Esophagus mucosa (tissue), 1 donor: ENCODE results near the gene COL15A1. TPM values are rescaled to one million over a fixed set of nuclear protein-coding genes. Genes with fewer than 3 reads are reported as not detected.
"Not testable (repeated sequence)": the region's sequence is repeated elsewhere in the genome, so short reads cannot be mapped to it uniquely, and the experiment has no call there.

Experiments used
- ATAC-seq: fragments of 200-7000 bp; cut with Tn5 transposase; one replicate; pipeline ENCODE4 v1.9.1; 2020
- total RNA-seq: library from RNA; stranded (reverse); gene quantifications from one replicate; pipeline ENCODE4 v1.2.4, GENCODE V29; 2023
- donor health status: DM: yes; HTN: yes; CAD: no.

COL15A1 gene
- total RNA-seq, 1 donor from 2014 or later: 7.5 TPM

GRCh38 chr9:98995059-98995671, 51.5 kb downstream of the COL15A1 start:
- no peak for ATAC-seq

DNA sequence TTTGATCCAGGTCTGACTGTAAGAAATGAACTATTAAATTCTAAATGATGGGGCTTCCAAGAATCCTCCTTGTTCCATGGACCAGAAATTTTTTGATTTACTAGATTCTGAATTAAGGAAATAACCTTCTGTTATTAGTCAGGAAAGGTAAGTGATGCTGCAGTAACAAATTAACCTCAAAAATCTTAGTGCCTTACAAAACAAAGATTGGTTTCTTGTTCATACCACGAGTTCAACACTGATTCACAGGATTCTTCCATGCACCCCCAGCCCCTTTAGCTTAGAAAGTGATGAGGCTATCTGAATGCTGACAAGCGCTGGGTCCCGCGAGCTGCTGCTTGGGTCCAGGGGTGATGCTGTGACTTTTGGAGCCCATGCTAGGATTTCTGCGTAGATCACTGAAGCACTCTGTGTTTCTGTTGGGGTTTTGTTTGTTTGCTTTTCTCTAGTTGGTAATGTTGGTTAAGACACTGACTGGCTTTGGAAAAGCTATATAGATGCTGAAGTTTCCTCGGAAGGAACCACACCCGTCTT, 52.3 kb downstream of the COL15A1 start:
- no peak for ATAC-seq

DNA sequence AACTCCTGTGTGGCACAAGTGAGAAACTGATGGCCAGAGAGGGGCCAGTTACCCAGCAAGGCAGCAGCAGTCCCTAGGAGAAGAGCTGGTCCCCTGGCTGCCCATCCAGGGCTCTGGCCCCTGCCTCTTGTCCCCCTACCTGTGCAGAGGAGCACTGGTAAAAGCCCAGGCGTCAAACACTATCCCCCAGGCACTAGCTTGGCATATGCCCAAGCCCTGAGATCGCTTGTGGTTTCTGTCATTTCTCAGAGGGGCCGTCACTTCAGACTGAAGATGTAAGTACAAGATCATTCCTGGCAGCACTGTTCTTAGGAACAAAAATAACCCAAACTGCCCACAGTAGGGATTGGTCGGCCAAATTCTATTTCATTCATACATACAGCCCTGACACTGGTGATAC, 53.9 kb downstream of the COL15A1 start:
- no peak for ATAC-seq

GRCh38 chr9:98998441-98999151, 54.9 kb downstream of the COL15A1 start:
- ATAC-seq: peak; percentile 78

DNA sequence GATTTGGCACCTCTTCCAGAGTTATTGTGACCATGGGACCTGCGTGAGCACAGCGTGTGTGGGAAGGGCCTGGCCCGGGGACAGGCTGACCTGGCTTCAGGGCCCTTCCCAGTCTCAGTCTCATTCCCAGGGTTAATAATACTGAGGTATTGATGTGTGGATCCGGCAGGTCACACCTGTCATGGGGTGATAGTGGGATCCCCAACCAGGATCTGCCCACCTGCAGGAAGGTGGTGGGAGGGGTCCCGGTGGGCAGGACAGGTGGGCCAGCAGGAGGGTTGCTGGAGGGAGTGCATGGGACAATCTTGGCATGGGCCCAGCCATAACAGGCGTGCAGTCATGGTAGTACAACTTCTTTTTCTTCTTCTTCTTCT, 55.4 kb downstream of the COL15A1 start:
- no peak for ATAC-seq

DNA sequence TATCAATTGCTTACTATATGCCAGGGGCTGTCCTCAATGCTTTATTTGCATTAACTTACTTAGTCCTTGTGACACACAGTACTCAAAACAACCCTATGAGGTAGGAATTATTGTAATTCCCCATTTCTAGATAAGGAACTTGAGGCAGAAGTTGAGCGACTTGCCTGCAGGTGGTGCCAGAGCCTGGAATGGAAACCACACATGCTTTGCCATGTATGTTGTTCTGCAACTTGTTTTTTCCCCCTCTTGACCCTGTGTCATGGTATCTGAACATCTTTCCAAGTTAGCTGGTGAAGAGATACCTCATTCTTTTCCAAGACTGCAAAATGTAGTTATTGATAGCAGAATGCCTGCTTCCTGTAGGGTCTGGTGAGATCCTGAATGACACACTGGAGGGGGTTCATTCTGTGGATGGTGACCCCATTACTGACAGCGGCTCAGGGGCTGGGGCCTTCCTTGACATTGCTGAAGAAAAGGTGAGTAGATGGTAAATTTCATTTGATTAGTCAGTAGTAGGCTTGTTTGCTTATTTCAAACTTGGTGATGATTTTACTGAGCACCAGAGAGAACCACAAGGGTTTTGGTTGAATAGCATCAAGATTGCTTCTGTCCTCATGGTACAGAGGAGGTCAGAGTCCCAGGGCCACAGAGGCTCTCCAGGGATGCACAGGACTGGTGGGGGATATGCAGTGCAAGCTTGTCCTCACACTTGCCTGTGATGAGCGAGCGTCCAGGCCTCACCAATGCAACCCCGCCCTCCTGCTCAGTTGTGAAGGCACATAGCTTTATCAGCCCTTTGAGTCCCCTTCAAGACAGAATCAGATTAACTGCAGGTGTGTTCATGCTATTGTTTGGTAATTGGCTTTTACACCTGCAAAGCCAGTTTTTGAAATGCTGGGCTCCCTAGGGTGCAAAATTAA, 57.0 kb downstream of the COL15A1 start:
- ATAC-seq: peak; percentile 36

GRCh38 chr9:99001892-99002291, 58.2 kb downstream of the COL15A1 start:
- ATAC-seq: no peak

DNA sequence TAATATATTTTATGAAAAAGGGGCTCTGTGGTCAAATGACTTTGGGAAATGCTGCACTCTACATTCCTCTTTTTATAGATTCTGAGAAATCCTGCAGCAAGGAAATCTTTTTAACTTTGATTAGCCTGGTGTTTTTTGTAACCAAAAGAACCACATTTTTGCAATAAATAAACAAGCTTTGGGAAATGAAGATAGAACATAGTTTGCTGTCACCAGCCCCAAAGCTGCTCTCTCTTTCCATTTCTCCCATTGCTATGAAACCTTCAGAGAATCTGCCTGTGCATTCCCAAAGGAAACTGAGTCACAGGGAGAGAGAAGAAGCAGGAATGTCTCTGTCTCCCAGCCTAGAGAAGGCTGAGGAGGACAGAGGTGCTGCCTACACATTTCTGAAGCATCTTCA, 59.0 kb downstream of the COL15A1 start:
- ATAC-seq: no peak

DNA sequence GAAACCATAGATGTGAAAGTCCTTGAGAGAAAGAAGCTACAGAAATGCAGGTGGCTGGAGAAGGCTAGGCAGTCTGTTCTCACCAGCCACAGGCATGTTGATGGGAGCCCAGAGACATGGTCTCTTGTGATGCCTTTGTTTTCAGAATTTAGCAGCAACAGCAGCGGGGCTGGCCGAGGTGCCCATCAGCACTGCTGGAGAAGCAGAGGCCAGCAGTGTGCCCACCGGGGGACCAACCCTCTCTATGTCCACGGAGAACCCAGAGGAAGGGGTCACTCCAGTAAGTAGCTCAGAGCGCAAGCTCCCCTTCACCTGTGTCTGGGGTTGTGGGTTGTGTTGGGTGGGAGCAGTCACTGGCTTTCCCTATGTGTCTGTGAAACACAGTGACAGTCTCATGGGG, 59.6 kb downstream of the COL15A1 start:
- ATAC-seq: no peak

DNA sequence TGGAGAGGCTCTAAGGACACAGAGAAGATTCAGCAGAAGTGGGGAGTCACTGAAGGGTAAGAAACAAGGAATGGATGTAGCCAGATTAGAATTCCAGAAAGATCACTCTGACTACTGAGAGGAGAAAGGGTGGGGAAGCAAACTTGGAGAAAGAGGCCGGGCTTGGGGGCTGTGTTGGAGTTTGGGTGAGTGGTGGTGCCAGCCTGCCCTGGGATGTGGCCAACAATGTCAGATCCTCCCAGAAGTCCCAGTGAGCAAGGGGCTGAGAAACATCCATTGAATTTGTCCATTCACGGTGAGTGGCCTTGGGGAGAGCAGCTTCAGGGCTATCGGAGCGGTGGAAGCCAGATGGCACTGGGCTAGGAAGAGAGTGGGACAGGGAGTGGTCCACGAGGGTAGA, 60.4 kb downstream of the COL15A1 start:
- ATAC-seq: no peak

DNA sequence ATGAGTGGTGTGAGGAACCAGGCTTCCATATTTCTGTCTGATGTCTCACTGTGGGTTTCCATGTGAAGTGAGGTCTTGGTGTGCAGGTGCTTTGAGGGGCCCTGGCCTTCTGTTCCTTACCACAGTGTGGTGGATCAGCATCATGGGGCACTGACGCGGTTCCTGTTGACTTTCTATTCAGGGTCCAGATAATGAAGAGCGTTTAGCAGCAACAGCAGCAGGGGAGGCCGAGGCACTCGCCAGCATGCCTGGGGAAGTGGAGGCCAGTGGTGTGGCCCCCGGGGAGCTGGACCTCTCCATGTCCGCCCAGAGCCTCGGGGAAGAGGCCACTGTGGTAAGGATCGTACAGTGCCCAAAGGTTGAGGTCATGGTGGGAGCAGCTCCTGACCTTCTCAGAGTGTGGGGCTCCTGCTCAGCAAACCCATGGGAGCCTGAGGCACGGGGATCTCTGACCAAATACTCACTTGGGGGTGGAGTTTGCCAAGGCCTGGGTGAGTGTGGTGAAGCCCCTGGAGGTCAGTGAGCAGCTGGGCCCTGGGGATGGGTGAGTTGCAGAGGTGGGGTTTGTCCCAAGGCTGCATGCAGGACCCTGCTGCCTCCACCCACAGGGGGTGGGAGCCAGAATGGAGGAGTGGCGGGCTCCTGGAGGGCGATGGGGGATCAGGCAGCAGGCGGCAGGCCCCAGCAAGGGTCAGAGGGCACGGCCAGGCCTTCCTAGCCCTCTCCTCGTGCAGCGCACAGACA, 61.2 kb downstream of the COL15A1 start:
- ATAC-seq: no peak

DNA sequence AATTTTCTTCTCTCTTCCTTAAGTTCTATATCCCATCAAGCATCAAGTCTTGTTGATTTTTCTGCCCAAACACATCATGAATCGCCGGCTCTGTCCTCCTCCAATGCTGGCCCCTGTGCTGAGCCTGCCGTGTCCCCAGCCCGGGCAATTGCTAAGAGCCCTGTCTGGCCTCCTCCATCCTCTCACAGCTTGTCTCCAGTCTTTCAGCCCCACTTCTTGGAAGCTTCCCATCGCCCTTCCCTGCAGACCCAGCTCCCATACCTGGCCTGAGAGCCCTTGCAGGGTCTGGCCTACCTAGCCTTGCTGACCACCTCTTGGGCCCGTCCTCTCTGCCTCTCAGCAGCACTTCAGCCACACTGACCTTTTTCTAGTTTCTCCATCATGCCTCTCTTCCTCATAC, 61.9 kb downstream of the COL15A1 start:
- no peak for ATAC-seq

DNA sequence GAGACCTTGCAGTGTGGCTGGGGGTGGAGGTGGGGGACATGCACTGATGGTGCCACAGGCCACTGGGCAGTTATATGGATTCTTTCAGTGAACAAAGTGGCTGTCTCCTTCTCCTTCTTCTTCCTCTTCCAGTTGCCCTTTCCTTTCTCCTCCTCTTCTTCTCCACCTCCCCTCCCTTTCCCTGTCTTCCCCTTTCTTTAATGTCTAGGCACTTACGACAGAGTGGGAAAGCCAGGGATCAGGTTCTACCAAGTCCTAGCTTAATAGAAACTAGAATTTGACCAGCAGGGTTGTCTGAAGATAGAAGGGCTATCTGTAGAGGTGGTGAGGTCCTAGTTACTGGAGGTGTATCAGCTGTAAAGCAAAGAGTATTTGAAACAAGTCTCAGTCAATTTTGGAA, 62.8 kb downstream of the COL15A1 start:
- ATAC-seq: no peak

DNA sequence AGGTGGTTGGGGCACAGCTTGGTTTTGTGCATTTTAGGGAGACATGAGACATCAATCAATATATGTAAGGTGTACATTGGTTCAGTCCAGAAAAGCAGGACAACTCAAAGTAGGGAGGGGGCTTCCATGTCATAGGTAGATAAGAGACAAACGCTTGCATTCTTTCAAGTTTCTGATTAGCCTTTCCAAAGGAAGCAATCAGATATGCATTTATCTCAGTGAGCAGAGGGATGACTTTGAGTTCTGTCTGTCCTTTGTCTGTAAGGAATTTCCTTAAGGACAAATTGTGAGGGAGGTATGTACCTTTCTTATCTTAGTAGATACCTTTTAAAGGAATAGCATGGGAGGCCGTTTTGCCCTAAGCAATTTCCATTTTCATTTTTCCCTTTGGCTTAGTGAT, 63.3 kb downstream of the COL15A1 start:
- ATAC-seq: no peak

DNA sequence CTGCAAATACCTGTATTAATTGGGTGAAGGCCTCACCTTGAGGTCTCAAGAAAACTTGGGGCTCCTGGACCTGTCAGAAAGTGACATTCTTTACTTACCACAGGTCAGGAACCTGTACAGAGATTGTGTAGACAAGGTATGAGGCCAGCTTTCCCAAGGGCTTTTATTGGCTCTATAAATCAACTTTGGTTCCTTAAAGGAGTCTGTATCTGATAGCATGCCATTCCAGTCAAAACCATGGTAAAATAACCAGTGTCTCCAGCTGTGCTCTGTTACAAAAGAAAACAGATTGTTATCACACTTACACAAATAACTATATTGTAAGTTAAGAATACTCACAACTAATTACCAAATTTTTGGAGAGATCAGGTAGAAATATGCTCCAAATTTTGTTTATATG, 64.5 kb downstream of the COL15A1 start:
- no peak for ATAC-seq

- ATAC-seq: not testable (repeated sequence)
Measured at GRCh38 chr9:99010393-99010792, 66.7 kb downstream of the COL15A1 start.

GRCh38 chr9:99011161-99011709, 67.5 kb downstream of the COL15A1 start:
- ATAC-seq: no peak

- no peak for ATAC-seq
Measured at GRCh38 chr9:99012957-99013512, 69.3 kb downstream of the COL15A1 start.

DNA sequence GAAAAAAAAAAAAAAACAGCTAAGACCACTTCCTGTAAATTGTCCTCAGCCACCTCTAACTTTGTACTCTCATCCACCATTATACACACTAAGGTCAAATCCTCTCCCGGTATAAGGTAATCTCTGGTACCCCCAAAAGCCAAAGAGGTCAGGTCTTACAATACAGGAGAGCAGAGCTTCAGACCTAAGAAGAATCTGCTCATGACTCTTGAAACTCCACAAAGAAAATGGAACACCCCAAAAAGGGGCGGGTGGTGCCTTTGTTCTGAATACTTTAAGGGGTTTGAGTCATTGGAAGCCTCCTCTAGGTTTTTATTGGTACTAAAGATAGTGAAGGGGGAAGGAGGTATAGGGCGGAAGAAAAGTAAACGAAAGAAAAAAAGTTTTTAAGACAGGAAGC, 69.8 kb downstream of the COL15A1 start:
- no peak for ATAC-seq

GRCh38 chr9:99015448-99015847, 71.7 kb downstream of the COL15A1 start:
- ATAC-seq: no peak

DNA sequence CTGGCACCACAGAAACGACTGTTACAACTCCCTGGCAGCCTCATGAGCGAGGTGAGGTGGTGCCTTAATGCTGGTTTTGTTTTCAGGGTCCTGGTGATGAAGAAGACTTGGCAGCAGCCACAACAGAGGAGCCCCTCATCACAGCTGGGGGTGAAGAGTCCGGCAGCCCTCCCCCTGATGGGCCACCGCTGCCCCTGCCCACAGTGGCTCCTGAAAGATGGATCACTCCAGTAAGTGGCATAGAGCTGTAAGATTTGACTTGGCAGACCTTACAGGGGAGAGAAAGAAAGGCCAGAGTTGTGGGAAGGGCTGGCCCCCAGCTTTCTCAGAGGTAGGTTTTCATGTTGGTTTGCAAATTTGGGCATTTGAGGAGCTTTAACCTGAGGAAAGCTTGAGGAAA, 72.2 kb downstream of the COL15A1 start:
- ATAC-seq: no peak
